8988T (cell line): Measurements from ENCODE around the gene KRTAP9-7.
"Not testable (repeated sequence)": the region's sequence is repeated elsewhere in the genome, so short reads cannot be mapped to it uniquely, and the experiment has no call there.

Experiments
- DNase-seq: peaks from one replicate; pipeline ENCODE4 v3.0.0; 2011

KRTAP9-7 gene, protein sequence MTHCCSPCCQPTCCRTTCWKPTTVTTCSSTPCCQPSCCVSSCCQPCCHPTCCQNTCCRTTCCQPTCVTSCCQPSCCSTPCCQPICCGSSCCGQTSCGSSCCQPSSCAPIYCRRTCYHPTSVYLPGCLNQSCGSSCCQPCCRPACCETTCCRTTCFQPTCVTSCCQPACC

DNA sequence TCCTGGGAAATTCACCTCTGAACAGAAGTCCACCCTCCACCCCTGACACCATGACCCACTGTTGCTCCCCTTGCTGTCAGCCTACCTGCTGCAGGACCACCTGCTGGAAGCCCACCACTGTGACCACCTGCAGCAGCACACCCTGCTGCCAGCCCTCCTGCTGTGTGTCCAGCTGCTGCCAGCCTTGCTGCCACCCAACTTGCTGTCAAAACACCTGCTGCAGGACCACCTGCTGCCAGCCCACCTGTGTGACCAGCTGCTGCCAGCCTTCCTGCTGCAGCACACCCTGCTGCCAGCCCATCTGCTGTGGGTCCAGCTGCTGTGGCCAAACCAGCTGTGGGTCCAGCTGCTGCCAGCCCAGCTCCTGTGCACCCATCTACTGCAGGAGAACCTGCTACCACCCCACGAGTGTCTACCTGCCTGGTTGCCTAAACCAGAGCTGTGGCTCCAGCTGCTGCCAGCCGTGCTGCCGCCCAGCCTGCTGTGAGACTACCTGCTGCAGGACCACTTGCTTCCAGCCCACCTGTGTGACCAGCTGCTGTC lies at the start of gene KRTAP9-7:
Gene KRTAP9-7 (plus strand): TSS at position 51 of the 543 bp plus-strand sequence. CDS start 0 bp downstream, at position 51.
- DNase-seq = not testable (repeated sequence)

DNA sequence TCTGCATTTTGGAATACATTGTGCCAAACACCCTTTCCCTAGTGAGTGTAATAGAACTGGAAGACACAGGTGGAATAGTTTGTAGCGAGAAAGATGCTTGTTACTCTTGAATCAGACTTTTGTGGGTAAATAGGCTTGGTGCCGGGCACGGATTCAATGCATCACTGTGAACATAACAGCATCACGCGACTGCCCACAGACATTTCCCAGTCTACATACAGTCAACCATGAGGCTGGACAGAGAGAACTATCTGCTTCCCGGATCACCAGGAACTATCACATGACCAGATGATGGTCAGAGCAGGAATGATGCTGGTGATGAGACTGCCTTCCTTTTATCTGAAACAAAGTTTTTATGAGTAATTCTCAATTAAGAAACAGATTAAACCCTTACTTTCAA lies 49.4 kb upstream of the KRTAP9-7 start:
- no peak for DNase-seq

DNA sequence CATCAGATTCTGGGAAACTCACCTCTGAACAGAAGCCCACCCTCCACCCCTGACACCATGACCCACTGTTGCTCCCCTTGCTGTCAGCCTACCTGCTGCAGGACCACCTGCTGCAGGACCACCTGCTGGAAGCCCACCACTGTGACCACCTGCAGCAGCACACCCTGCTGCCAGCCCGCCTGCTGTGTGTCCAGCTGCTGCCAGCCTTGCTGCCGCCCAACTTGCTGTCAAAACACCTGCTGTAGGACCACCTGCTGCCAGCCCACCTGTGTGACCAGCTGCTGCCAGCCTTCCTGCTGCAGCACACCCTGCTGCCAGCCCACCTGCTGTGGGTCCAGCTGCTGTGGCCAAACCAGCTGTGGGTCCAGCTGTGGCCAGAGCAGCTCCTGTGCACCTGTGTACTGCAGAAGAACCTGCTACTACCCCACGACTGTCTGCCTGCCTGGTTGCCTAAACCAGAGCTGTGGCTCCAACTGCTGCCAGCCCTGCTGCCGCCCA lies 48.9 kb upstream of the KRTAP9-7 start, which contains the start of gene KRTAP9-2:
Gene KRTAP9-2 (plus strand): TSS at position 51 of the 498 bp plus-strand sequence. CDS start 7 bp downstream, at position 58.
- DNase-seq = not testable (repeated sequence)

DNA sequence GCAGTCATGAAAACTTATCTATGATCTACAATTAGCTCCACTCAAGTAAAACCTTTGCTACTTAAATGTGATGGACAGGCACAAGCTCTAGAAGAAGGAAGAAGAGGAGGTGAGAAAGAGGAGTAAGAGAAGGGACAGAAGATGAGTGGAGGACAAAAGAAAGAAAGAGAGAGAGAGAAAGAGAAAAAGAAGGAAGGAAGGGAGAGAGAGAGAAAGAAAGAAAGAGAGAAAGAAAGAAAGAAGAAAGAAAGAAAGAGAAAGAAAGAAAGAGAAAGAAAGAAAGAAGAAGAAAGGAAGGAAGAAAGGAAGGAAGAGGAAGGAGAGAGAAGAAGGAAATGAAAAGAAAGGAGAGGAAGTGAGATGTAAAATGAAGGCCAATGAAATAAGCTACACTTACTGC lies 45.4 kb upstream of the KRTAP9-7 start:
- no peak for DNase-seq

DNA sequence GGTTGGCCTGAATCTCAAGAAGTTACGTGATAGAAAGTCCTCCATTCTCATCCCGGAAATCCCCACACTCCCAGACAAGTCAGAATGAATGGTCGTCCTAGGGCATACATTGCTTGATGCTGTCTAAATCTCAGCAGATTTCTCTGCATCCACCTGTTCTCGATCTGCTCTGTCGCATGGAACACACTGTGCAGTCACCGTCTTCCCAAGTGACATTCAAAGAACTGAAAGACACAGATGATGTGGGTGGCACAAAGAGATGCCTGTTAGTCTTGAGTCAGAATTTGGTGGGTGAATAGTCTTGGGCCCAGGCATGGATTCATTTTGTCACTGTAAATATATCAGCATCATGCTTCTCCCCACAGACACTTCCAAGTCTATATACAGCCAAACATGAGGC lies 43.8 kb upstream of the KRTAP9-7 start:
- no peak for DNase-seq

DNA sequence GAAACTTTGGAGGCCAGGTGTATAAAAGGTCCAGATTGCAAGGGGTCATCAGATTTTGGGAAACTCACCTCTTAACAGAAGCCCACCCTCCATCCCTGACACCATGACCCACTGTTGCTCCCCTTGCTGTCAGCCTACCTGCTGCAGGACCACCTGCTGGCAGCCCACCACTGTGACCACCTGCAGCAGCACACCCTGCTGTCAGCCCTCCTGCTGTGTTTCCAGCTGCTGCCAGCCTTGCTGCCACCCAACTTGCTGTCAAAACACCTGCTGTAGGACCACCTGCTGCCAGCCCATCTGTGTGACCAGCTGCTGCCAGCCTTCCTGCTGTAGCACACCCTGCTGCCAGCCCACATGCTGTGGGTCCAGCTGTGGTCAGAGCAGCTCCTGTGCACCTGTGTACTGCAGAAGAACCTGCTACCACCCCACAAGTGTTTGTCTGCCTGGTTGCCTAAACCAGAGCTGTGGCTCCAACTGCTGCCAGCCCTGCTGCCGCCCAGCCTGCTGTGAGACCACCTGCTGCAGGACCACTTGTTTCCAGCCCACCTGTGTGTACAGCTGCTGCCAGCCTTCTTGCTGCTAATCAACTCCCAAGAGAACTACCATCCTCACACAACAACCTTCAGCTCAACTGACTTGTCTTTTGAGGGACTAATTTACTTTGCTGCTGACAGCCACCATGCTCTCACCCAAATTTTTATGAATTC lies 42.9 kb upstream of the KRTAP9-7 start, which contains the start of gene KRTAP9-3:
Gene KRTAP9-3 (plus strand): TSS at position 51 of the 707 bp plus-strand sequence. CDS start 53 bp downstream, at position 104.
- not testable (repeated sequence) for DNase-seq

DNA sequence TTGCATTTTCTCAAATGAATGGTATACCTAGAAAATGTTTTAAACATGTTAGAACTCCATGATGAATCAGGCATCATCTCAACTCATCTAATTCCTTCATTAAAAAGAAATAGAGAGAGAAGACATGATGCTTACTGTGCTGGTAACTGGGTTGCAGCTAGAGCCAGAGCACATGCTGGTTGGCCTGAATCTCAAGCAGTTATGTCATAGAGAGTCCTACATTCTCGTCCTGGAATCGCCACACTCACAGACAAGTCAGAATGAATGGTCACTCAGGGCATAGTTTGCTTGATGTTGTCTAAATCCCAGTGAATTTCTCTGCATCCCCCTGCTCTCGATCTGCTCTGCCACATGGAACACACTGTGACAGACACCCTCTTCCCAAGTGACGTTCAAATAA lies 38.4 kb upstream of the KRTAP9-7 start:
- not testable (repeated sequence) for DNase-seq

DNA sequence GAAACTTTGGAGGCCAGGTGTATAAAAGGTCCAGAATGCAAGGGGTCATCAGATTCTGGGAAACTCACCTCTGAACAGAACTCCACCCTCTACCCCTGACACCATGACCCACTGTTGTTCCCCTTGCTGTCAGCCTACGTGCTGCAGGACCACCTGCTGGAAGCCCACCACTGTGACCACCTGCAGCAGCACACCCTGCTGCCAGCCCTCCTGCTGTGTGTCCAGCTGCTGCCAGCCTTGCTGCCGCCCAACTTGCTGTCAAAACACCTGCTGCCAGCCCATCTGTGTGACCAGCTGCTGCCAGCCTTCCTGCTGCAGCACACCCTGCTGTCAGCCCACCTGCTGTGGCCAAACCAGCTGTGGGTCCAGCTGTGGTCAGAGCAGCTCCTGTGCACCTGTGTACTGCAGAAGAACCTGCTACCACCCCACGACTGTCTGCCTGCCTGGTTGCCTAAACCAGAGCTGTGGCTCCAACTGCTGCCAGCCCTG lies 37.5 kb upstream of the KRTAP9-7 start, which contains the start of gene KRTAP9-8:
Gene KRTAP9-8 (plus strand): TSS at position 51 of the 489 bp plus-strand sequence. CDS start 53 bp downstream, at position 104.
- DNase-seq = not testable (repeated sequence)

DNA sequence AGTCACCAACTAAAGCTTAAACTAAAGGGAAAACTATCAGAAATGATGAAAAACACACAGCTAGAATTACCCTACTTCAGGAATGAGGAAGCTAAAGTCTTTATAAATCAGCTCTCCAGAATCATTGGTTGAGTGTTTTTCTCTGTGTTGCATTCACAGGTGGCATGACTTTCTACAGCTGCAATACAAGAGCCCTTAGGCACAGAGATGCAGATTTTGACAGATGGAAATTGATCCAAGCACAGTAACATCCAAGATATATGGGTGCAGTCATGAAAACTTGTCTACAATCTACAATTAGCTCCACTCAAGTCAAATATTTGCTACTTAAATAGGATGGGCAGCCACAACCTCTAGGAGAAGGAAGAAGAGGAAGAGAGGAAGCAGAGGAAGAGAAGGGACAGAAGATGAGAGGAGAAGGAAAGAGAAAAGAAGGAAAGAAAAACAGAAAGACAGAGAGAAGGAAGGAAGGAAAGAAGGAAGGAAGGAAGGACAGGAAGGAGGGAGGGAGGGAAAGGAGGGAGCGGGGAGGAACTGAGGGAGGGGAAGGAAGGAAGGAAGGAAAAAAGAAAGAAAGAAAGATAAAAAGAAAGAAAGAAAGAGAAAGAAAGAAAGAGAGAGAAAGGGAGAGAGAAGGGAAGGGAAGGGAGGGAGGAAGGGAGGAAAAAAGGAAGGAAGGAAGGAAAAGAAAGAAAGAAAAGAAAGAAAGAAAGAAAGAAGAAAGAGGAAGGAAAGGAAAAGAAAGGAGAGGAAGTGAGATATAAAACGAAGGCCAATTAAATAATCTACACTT lies 28.3 kb upstream of the KRTAP9-7 start:
- not testable (repeated sequence) for DNase-seq

DNA sequence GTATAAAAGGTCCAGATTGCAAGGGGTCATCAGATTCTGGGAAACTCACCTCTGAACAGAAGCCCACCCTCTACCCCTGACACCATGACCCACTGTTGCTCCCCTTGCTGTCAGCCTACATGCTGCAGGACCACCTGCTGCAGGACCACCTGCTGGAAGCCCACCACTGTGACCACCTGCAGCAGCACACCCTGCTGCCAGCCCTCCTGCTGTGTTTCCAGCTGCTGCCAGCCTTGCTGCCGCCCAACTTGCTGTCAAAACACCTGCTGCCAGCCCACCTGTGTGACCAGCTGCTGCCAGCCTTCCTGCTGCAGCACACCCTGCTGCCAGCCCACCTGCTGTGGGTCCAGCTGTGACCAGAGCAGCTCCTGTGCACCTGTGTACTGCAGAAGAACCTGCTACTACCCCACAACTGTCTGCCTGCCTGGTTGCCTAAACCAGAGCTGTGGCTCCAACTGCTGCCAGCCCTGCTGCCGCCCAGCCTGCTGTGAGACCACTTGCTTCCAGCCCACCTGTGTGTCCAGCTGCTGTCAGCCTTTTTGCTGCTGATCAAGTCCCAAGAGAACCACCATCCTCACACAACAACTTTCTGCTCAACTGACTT lies 25.8 kb upstream of the KRTAP9-7 start, which contains the start of gene KRTAP9-4:
Gene KRTAP9-4 (plus strand): TSS at position 51 of the 604 bp plus-strand sequence. CDS start 34 bp downstream, at position 85.
- not testable (repeated sequence) for DNase-seq

DNA sequence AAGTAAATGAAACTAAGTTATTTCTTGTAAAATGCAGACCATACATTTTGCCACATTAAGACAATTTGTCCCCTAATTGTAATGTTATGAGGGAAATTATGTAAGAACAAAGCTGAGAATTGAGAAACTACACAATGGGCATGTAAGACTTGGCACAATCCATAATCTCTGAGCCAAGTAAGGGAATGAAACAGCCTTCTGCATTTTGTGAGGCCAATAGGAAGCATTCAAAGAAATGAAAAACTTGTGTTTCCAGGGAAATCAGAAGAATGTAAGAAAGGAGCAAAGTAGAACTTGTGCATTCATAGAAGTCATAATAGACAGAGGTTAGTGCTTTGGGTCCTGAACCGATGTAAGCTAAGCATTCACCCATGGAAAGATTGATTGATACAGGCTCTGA lies 24.2 kb upstream of the KRTAP9-7 start:
- DNase-seq = no peak

DNA sequence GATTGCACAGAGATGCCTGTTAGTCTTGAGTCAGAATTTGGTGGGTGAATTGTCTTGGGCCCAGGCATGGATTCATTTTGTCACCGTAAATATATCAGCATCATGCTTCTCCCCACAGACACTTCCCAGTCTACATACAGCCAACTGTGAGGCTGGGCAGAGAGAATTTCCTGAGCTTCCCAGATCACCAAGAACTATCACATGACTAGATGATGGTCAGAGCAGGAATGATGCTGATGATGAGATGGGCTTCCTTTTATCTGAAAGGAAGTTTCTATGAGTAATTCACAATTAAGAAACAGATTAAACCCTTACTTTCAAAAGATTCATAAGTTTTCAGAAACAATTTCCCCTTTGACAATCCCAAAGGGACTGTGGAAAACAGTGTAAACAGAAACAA lies 20.6 kb upstream of the KRTAP9-7 start:
- DNase-seq = no peak

DNA sequence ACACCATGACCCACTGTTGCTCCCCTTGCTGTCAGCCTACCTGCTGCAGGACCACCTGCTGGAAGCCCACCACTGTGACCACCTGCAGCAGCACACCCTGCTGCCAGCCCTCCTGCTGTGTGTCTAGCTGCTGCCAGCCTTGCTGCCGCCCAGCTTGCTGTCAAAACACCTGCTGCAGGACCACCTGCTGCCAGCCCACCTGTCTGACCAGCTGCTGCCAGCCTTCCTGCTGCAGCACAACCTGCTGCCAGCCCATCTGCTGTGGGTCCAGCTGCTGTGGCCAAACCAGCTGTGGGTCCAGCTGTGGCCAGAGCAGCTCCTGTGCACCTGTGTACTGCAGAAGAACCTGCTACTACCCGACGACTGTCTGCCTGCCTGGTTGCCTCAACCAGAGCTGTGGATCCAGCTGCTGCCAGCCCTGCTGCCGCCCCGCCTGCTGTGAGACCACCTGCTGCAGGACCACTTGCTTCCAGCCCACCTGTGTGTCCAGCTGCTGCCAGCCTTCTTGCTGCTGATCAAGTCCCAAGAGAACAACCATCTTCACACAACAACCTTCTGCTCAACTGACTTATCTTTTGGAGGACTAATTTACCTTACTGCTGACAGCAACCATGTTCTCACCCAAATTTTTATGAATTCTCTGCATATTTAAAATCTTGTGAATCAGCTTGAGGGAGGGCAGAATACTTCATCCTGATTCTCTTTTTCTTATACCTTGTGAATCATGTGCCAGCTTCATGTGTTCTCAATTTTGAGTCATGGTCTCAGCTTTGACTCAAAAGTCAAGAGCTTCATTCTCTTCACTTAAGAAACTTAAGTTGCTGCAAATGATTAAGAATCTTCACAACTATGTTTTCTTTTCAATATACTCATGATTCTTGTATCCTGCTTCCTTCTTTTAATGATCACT lies 19.9 kb upstream of the KRTAP9-7 start, which contains the start of gene KRTAP9-9:
Gene KRTAP9-9 (plus strand): TSS at position 4 of the 910 bp plus-strand sequence.
- DNase-seq = not testable (repeated sequence)

DNA sequence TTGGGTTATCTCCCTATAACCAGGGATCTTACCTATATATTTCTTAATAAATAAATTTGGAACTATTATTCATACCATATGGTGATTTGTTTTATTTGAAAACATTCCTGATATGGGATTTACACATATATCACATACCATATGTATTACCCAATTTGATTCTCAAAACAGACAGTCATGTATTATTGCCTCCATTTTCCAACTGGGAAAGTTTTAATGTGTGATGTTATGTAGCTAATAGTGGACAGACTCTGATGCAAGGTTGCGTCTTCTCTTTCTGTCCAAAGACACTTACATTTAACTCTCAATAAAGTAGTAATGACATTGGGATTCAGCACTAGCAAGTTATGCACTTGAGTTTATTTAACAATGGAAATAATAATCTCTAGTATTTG lies 19.2 kb upstream of the KRTAP9-7 start:
- DNase-seq = no peak

DNA sequence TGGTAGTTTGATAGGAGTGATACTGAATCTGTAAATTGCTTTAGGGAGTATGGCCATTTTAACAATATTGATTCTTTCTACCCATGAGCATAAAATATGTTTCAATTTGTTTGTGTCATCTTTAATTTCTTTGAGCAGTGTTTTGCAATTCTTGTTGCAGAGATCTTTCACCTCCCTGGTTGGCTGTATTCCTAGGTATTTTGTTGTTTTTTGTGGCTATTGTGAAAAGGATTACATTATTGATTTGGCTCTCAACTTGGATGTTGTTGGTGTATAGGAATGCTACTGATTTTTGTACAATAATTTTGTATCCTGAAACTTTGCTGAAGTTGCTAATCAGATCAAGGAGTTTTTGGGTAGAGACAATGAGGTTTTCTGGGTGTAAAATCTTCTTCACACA lies 17.1 kb upstream of the KRTAP9-7 start:
- DNase-seq = no peak

DNA sequence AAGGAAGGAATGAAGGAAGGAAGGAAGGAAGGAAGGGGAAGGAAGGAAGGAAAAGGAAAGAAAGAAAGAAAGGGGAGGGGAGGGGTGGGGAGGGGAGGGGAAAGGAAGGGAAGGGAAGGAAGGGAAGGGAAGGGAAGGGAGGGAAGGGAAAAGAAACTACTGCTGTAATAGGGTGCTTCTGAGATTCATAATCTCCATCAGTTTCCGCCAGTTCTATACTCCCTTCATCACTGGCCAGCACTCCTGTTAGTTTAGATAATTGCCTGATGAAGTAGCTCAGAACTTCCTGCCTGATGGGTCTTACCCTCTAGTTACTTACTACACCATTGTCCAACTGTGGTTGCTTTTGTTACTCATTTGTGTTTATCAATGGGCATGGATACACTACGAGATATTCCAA lies 12.3 kb upstream of the KRTAP9-7 start:
- no peak for DNase-seq

DNA sequence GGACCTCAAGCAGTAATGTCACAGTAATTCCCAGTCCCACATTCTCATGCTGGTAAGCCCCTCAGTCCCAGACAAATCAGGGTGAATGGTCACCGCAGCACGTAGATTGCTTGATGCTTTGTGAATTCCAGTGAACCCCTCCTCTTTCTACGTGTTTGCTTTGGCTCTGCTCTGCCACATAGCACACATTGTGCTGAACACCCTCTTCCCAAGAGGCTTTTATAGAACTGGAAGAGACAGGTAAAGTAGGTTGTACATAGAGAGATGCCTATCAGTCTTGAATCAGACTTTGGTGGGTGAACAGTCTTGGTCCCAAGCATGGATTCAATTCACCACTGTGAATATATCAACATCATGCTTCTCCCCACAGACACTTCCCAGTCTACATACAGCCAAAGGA lies 10.9 kb upstream of the KRTAP9-7 start:
- no peak for DNase-seq

DNA sequence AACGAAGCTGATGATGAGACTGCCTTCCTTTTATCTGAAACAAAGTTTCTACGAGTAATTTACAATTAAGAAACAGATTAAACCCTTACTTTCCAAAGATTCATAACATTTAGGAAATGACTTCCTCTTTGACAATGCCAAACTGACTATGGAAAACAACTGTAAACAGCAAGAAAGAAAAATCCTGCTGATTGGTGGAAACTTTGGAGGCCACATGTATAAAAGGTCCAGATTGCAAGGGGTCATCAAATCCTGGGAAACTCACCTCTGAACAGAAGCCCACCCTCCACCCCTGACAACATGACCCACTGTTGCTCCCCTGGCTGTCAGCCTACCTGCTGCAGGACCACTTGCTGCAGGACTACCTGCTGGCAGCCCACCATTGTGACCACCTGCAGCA lies 10.4 kb upstream of the KRTAP9-7 start, which contains the start of gene KRTAP9-6:
Gene KRTAP9-6 (plus strand): TSS at position 301 of the 400 bp plus-strand sequence. CDS start 0 bp downstream, at position 301.
- DNase-seq = no peak

DNA sequence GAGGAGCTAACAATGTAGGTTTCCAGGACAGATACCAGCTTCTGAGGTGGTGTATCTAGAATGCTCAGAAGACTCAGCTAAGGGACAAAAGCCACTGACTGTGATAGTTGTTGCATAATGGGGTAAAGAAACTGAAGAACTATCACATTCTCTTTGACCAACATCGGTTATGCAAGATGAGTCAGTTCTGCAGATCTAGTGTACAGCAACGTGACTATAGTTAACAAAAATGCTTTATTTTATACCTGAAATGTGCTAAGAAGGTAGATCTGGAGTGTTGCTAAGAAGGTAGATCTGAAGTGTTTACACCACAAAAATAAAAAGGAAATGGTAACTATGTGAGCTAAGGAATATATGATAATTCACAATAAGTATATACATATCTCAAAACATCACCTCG lies 7.8 kb upstream of the KRTAP9-7 start:
- DNase-seq = no peak

DNA sequence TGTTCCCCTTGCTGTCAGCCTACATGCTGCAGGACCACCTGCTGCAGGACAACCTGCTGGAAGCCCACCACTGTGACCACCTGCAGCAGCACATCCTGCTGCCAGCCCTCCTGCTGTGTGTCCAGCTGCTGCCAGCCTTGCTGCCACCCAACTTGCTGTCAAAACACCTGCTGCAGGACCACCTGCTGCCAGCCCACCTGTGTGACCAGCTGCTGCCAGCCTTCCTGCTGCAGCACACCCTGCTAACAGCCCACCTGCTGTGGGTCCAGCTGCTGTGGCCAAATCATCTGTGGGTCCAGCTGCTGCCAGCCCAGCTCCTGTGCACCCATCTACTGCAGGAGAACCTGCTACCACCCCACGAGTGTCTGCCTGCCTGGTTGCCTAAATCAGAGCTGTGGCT lies 4.2 kb upstream of the KRTAP9-7 start:
- DNase-seq = not testable (repeated sequence)

DNA sequence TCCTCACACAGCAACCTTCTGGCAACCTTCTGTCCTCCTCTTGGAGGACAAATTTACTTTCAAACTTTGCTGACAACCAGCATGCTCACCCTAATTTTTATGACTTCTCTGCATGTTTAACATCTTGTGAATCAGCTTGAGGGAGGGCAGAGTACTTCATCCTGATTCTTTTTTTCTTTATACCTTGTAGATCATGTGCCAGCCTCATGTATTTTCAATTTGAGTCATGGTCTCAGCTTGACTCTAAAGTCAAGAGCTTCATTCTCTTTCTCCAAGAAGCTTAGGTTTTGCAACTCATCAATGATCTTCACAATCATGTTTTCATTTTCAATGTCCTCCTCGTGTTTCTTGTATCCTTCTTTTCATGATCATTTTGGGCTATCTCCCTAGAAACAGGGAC lies 3.6 kb upstream of the KRTAP9-7 start:
- no peak for DNase-seq
